Measurements from ENCODE around the gene AFAP1L1.

The AFAP1L1 gene

GRCh38 chr5:149349382-149349781 is 77.7 kb downstream of the AFAP1L1 start:
- TF ChIP-seq, protein P1, sequence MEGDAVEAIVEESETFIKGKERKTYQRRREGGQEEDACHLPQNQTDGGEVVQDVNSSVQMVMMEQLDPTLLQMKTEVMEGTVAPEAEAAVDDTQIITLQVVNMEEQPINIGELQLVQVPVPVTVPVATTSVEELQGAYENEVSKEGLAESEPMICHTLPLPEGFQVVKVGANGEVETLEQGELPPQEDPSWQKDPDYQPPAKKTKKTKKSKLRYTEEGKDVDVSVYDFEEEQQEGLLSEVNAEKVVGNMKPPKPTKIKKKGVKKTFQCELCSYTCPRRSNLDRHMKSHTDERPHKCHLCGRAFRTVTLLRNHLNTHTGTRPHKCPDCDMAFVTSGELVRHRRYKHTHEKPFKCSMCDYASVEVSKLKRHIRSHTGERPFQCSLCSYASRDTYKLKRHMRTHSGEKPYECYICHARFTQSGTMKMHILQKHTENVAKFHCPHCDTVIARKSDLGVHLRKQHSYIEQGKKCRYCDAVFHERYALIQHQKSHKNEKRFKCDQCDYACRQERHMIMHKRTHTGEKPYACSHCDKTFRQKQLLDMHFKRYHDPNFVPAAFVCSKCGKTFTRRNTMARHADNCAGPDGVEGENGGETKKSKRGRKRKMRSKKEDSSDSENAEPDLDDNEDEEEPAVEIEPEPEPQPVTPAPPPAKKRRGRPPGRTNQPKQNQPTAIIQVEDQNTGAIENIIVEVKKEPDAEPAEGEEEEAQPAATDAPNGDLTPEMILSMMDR (IDR thresholded peaks at IDR 0.05; ENCODE audit: low read depth, low read length): no peak
- no peak for DNase-seq (ENCODE audit: extremely low read depth, low read depth)

DNA sequence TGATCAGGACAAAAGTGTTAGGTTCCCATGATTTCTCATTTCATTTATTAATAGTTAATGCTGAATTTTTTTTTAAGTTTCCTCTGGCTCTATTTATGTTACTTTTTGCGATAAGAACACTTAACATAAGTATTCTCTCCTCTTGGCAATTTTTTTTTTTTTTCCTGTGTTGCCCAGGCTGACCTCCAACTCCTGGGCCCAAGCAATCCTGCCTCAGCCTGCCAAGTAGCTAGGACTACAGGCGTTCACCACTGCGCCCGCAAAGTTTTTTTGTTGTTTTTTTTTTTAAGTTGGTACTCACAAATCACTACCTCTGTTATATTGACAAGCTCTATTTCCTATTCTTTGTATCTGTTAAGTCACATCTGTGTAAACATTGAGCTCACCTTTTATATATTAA is 80.5 kb downstream of the AFAP1L1 start:
- no peak for DNase-seq (ENCODE audit: extremely low read depth, low read depth)
- TF ChIP-seq, protein P1 (IDR thresholded peaks at IDR 0.05; ENCODE audit: low read depth, low read length): no peak

- TF ChIP-seq, protein P1 (IDR thresholded peaks at IDR 0.05; ENCODE audit: low read depth, low read length): no peak
- DNase-seq (ENCODE audit: extremely low read depth, low read depth): no peak
Measured at GRCh38 chr5:149353911-149354310, 82.3 kb downstream of the AFAP1L1 start.

DNA sequence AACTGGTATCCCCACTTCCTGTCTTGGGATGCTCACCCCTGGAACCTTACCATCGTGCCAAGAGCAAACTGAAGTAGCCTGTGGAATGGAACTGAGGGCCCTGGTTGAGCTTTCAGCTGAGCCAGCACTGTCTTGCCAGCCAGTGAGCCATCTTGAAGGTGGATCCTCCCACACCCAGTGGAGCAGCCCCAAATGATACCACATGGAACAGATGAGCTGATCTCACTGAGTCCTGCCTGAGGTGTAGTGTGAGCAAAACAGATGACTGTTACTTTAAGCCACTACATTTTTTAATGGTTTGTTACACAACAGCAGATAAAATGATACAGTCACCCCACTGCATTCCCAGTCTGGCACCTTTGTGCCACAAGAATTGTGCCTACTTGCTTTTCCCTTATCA is 84.0 kb downstream of the AFAP1L1 start:
- no peak for DNase-seq (ENCODE audit: extremely low read depth, low read depth)
- TF ChIP-seq, protein P1 (IDR thresholded peaks at IDR 0.05; ENCODE audit: low read depth, low read length): no peak

GRCh38 chr5:149356391-149356790 is 84.7 kb downstream of the AFAP1L1 start:
- no peak for DNase-seq (ENCODE audit: extremely low read depth, low read depth)
- TF ChIP-seq, protein P1 (IDR thresholded peaks at IDR 0.05; ENCODE audit: low read depth, low read length): no peak

GRCh38 chr5:149357370-149358293 is 86.0 kb downstream of the AFAP1L1 start, which contains the start of gene PCYOX1L:
PCYOX1L (plus strand) TSS chr5:149358046; CDS start chr5:149358069, 23 bp downstream.
- TF ChIP-seq, protein P1 (IDR thresholded peaks at IDR 0.05; ENCODE audit: low read depth, low read length): no peak
- DNase-seq (ENCODE audit: extremely low read depth, low read depth): peak; percentile 86

- no peak for DNase-seq (ENCODE audit: extremely low read depth, low read depth)
- TF ChIP-seq, protein P1 (IDR thresholded peaks at IDR 0.05; ENCODE audit: low read depth, low read length): no peak
Measured at GRCh38 chr5:149358294-149358651, 86.6 kb downstream of the AFAP1L1 start.
